ENCODE data around the gene STX12.

STX12 gene

GRCh38 chr1:27872059-27872801 lies 99.2 kb downstream of the STX12 start, which contains the start of gene THEMIS2:
Gene THEMIS2, plus strand, starts transcription at chr1:27872544. Its CDS starts 28 bp downstream, at chr1:27872572.
- peak; percentile 88 for DNase-seq

DNA sequence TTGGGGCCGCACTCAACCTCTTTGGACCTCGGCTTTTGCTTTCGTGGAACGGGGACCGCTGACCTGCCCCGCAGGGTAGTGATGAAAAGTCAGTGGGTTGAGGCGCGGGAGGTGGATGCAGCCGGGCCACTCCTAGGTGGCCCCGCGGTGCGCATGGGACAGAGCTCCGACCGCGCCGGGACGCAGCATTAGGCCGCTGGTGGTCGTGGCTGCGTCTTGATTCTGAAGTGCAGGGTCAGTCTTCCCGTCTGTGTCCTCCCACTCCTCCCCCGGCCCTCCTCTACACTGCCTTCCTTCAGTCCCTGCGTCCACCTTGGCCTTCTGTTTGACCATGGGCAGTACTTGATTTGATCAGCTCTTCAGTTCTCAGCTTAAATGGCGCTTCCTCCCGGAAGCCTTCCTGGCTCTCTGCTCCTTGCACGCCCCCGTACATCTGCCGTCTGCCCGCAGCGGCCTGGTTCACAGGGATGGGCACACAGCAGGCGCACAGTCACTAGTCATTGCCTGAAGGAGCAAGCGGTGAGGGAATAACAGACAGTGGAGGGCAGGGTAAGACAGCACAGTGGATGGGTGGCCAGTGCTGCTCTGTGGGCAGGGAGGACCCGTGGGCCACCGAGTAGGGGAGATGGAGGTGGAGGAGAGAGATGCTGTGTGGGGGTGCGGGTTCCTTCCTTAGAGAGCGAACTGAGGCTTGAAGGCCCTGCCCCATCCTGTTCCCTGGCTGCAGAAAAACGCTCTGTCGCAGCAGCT lies 100.0 kb downstream of the STX12 start:
- peak; percentile 68 for DNase-seq

DNA sequence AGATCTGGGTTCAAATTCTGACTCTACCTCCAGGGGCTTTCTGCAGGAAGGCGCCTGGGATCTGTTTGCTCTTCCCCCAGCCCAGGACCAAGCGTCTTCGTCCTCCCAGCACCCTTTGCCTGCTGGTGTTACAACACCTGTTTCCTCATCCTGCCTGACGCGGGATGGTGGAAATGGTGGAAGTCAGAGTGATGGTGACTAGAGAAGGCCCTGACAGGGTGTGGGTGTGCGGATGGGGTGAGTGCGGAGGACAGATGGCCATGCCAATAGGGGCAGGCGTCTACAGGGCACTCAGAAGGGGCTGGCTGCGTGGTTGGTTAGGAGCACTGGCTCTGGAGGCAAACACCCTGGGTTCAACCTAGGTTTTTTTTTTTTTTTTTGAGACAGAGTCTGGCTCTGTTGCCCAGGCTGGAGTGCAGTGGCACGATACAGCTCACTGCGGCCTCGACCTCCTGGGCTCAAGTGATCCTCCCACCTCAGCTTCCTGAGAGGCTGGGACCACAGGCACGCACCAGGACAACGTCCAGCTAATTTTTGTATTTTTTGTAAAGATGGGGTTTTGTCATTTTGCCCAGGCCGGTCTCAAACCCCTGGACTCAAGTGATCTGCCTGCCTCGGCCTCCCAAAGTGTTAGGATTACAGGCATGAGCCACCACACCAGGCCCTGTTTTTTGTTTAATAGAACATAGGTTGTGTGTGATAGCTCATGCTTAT lies 100.8 kb downstream of the STX12 start:
- DNase-seq: peak; percentile 57
